GM12878 (cell line): ENCODE measurements around the gene BTBD19.

Experiments
- ATF7 ChIP-seq: fragments of 450-650 bp; IDR thresholded peaks from 2 replicates; pipeline ENCODE4 v1.6.1; 2016; ENCODE audit warnings: low read depth, mild to moderate bottlenecking
- EZH2 ChIP-seq: IDR thresholded peaks from 2 replicates; pipeline ENCODE4 v1.6.1; 2012; ENCODE audit warnings: low read depth, mild to moderate bottlenecking, control low read depth, inconsistent platforms, low read length, borderline replicate concordance; ENCODE audit not compliant: control insufficient read depth
- PKNOX1 ChIP-seq: fragments of 450-650 bp; IDR thresholded peaks from 2 replicates; pipeline ENCODE4 v1.6.1; 2016; ENCODE audit warnings: mild to moderate bottlenecking
- POLR2A ChIP-seq: IDR thresholded peaks from 2 replicates; pipeline ENCODE4 v1.6.1; 2011; ENCODE audit warnings: low read depth, mild to moderate bottlenecking, low read length
- POLR2AphosphoS5 ChIP-seq: IDR thresholded peaks from 2 replicates; pipeline ENCODE4 v1.6.1; 2011; ENCODE audit warnings: mild to moderate bottlenecking, low read length, inconsistent platforms
- STAT1 ChIP-seq: fragments of 450-650 bp; conservative IDR thresholded peaks from 2 replicates; pipeline ENCODE4 v1.6.1; 2014; ENCODE audit warnings: antibody characterized with exemption, mild to moderate bottlenecking
- TF ChIP-seq, protein P1 (sequence below), 3 experiments: IDR thresholded peaks in 2 of 3; conservative IDR thresholded peaks in 1 of 3; 2 replicates each; pipeline ENCODE4 v1.5.1; 2011; ENCODE audit warnings: low read depth in 3 of 3, low read length in 3 of 3, mild to moderate bottlenecking in 3 of 3, control low read depth in 2 of 3, moderate library complexity in 2 of 3, inconsistent platforms in 1 of 3, mixed read lengths in 1 of 3; ENCODE audit not compliant: control insufficient read depth in 2 of 3, insufficient read depth in 1 of 3; ENCODE audit errors: extremely low read depth in 1 of 3
- TF ChIP-seq, protein P2 (sequence below): IDR thresholded peaks from 2 replicates; pipeline ENCODE4 v1.6.1; 2011; ENCODE audit warnings: low read depth, low read length, improper control_type of control experiment, borderline replicate concordance

DNA sequence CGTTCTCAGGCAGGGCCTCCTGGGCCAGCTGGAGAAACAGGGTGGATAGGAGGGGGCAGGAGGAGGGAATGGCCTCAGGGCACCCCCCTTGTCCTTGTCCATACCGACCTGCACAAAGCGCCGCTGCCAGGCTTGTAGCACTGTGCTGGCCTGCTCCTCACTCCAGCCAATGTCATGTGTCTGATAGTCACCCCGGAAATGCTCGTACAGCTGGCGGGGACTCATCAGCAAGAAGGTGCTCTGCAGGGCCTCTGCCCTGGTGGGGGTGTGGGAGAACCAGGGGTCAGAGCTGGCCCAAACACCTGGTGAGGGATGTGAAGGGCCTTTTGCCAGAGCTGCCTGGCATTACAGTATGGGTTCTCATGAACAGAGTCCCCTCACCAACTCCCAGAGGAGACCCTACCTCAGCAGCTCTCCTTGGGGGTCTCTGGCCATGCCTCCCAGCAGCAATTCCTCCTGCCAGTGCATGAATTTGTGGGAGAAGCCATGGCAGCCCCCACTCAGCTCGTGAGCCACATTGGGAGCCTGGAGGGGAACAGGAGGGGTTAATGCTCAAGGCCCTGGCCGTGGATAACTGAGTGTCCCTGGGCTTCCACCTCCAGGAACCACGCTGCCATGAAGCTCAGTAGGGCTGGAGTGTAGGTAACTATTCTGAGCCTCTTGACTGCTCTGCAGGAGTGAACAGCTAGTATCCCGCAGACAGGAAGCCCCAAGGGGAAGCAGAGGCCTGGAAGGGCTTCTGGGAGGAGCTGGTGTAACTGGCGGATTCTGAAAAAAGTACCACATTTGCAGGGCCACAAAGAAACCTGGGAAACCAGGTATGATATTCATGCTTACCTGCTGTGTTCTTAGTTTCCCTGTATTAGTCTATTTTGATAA is 21.4 kb downstream of the BTBD19 start:
- TF ChIP-seq STAT1 (no peak), ATF7 (no peak), POLR2A (no peak), EZH2 (no peak), POLR2AphosphoS5 (no peak), PKNOX1 (no peak)
- TF ChIP-seq, protein P1, sequence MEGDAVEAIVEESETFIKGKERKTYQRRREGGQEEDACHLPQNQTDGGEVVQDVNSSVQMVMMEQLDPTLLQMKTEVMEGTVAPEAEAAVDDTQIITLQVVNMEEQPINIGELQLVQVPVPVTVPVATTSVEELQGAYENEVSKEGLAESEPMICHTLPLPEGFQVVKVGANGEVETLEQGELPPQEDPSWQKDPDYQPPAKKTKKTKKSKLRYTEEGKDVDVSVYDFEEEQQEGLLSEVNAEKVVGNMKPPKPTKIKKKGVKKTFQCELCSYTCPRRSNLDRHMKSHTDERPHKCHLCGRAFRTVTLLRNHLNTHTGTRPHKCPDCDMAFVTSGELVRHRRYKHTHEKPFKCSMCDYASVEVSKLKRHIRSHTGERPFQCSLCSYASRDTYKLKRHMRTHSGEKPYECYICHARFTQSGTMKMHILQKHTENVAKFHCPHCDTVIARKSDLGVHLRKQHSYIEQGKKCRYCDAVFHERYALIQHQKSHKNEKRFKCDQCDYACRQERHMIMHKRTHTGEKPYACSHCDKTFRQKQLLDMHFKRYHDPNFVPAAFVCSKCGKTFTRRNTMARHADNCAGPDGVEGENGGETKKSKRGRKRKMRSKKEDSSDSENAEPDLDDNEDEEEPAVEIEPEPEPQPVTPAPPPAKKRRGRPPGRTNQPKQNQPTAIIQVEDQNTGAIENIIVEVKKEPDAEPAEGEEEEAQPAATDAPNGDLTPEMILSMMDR (IDR thresholded peaks at IDR 0.05 in 2 of 3, conservative IDR thresholded peaks at IDR 0.05 in 1 of 3; ENCODE audit: control insufficient read depth in 2 of 3, extremely low read depth in 1 of 3, insufficient read depth in 1 of 3, low read depth in 3 of 3, low read length in 3 of 3): no peak
- TF ChIP-seq, protein P2, sequence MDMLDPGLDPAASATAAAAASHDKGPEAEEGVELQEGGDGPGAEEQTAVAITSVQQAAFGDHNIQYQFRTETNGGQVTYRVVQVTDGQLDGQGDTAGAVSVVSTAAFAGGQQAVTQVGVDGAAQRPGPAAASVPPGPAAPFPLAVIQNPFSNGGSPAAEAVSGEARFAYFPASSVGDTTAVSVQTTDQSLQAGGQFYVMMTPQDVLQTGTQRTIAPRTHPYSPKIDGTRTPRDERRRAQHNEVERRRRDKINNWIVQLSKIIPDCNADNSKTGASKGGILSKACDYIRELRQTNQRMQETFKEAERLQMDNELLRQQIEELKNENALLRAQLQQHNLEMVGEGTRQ: no peak
